Retina (tissue), 1 donor: ENCODE results near the gene KIF4A.
"Not testable (repeated sequence)": the region's sequence is repeated elsewhere in the genome, so short reads cannot be mapped to it uniquely, and the experiment has no call there.

Experiments used
- DNase-seq: peaks from one replicate; pipeline ENCODE4 v3.0.0-alpha.2; 2016

KIF4A gene

GRCh38 chrX:70289168-70289792 is 624 bp upstream of the KIF4A start:
- DNase-seq, result no peak

- no peak for DNase-seq
Observed at GRCh38 chrX:70292788-70293187, 2.9 kb downstream of the KIF4A start.

- no peak for DNase-seq
Observed at GRCh38 chrX:70293621-70294020, 3.7 kb downstream of the KIF4A start.

- DNase-seq, result peak; percentile 1
Observed at GRCh38 chrX:70301716-70302115, 11.8 kb downstream of the KIF4A start.

GRCh38 chrX:70313503-70313902 is 23.6 kb downstream of the KIF4A start:
- DNase-seq, result no peak

GRCh38 chrX:70322784-70323183 is 32.9 kb downstream of the KIF4A start:
- no peak for DNase-seq

- DNase-seq, result not testable (repeated sequence)
Observed at GRCh38 chrX:70323628-70324027, 33.7 kb downstream of the KIF4A start.

GRCh38 chrX:70324326-70324725 is 34.4 kb downstream of the KIF4A start:
- DNase-seq, result no peak

GRCh38 chrX:70331161-70331560 is 41.3 kb downstream of the KIF4A start:
- DNase-seq, result no peak

GRCh38 chrX:70332600-70332999 is 42.7 kb downstream of the KIF4A start:
- DNase-seq, result no peak

- DNase-seq, result no peak
Observed at GRCh38 chrX:70336767-70337166, 46.9 kb downstream of the KIF4A start.

- no peak for DNase-seq
Observed at GRCh38 chrX:70338290-70338689, 48.4 kb downstream of the KIF4A start.

GRCh38 chrX:70343435-70343834 is 53.5 kb downstream of the KIF4A start:
- DNase-seq, result no peak

GRCh38 chrX:70346418-70347070 is 56.6 kb downstream of the KIF4A start:
- DNase-seq, result no peak

- not testable (repeated sequence) for DNase-seq
Observed at GRCh38 chrX:70348825-70349224, 58.9 kb downstream of the KIF4A start.

GRCh38 chrX:70349367-70350125 is 59.6 kb downstream of the KIF4A start:
- not testable (repeated sequence) for DNase-seq

GRCh38 chrX:70352496-70352895 is 62.6 kb downstream of the KIF4A start:
- DNase-seq, result peak; percentile 62

- DNase-seq, result peak; percentile 31
Observed at GRCh38 chrX:70353514-70353913, 63.6 kb downstream of the KIF4A start.

GRCh38 chrX:70354716-70355115 is 64.8 kb downstream of the KIF4A start:
- DNase-seq, result no peak

- no peak for DNase-seq
Observed at GRCh38 chrX:70359458-70359857, 69.6 kb downstream of the KIF4A start.

- no peak for DNase-seq
Observed at GRCh38 chrX:70360366-70360765, 70.5 kb downstream of the KIF4A start.

GRCh38 chrX:70368731-70369130 is 78.8 kb downstream of the KIF4A start:
- DNase-seq, result not testable (repeated sequence)

GRCh38 chrX:70386235-70386634 is 96.3 kb downstream of the KIF4A start:
- DNase-seq, result no peak

GRCh38 chrX:70398899-70399298 is 109.0 kb downstream of the KIF4A start:
- no peak for DNase-seq
